Calu3 (cell line): ENCODE results near the gene UGT1A10. TPM values are rescaled to one million over a fixed set of nuclear protein-coding genes. Genes with fewer than 3 reads are reported as not detected.

Source experiments
- BruUV-seq: library from RNA; stranded (reverse); fragments of 400-500 nt; replicated peaks from 2 replicates; lab custom pipeline; 2021; lab: Mats Ljungman, UMichigan
- CTCF ChIA-PET: fragments of 300-600 bp; sonication (Branson Sonifier 250); formaldehyde crosslinking; loops from one replicate; lab custom pipeline; 2022; ENCODE audit warnings: antibody characterized with exemption; lab: Charles Lee
- DNase-seq: peaks from one replicate; pipeline ENCODE4 v3.0.0; 2022
- H3K27ac Mint-ChIP-seq: one replicate; pipeline ENCODE4 v1.8.0; 2022; ENCODE audit warnings: mixed read lengths; ENCODE audit not compliant: unreplicated experiment
- H3K27me3 Mint-ChIP-seq: one replicate; pipeline ENCODE4 v1.8.0; 2022; ENCODE audit warnings: mixed read lengths; ENCODE audit not compliant: unreplicated experiment
- H3K36me3 Mint-ChIP-seq: one replicate; pipeline ENCODE4 v1.8.0; 2022; ENCODE audit warnings: mild to moderate bottlenecking, moderate library complexity, mixed read lengths; ENCODE audit not compliant: insufficient read depth, unreplicated experiment
- H3K4me1 Mint-ChIP-seq: one replicate; pipeline ENCODE4 v1.8.0; 2022; ENCODE audit warnings: mild to moderate bottlenecking, low read depth, mixed read lengths; ENCODE audit not compliant: unreplicated experiment
- H3K4me3 Mint-ChIP-seq: one replicate; pipeline ENCODE4 v1.8.0; 2022; ENCODE audit warnings: mild to moderate bottlenecking, low read depth, moderate library complexity, mixed read lengths; ENCODE audit not compliant: unreplicated experiment
- H3K9me3 Mint-ChIP-seq: one replicate; pipeline ENCODE4 v1.8.0; 2022; ENCODE audit warnings: low read depth, mixed read lengths; ENCODE audit not compliant: unreplicated experiment
- CTCF ChIP-seq: fragments of 200-600 bp; IDR thresholded peaks from one replicate; pipeline ENCODE4 v1.8.0; 2022; ENCODE audit warnings: antibody characterized with exemption; ENCODE audit not compliant: unreplicated experiment
- intact Hi-C: fragments of 100-400 bp; cut with micrococcal nuclease; formaldehyde crosslinking; loops from one replicate; pipeline ENCODE4 v1.10.0; 2022; ENCODE audit not compliant: unreplicated experiment
- total RNA-seq: library from RNA; stranded (reverse); gene quantifications from 2 replicates; pipeline ENCODE4 v1.2.3, GENCODE V29; 2022

The UGT1A10 gene
- total RNA-seq, 1 experiment from 2014 or later = 107 TPM

- intact Hi-C loops = no loop called here
- peaks cover 5% of the 10 kb centered on the region for H3K36me3 Mint-ChIP-seq
- TF ChIP-seq CTCF = no peak
- DNase-seq = no peak
- no TSS peak for BruUV-seq
- peaks cover 20% of the 10 kb centered on the region for H3K27me3 Mint-ChIP-seq
- H3K27ac Mint-ChIP-seq = no peak overlapping the region
- no peaks in the 10 kb centered on the region for H3K4me1 Mint-ChIP-seq
- no peak overlapping the region for H3K4me3 Mint-ChIP-seq
- CTCF ChIA-PET = no interaction called here
- no peaks in the 10 kb centered on the region for H3K9me3 Mint-ChIP-seq
These were observed 186.0 kb downstream of the UGT1A10 start for GRCh38 chr2:233822101-233822771.

Other genes with a start within 250 kb of the UGT1A10 start
- 44.2 and 45.8 TPM in 2 replicates for gene USP40, start 69.7 kb upstream of the UGT1A10 start, total RNA-seq
- not detected in 2 replicates for gene UGT1A8, start 18.8 kb upstream of the UGT1A10 start, total RNA-seq
- 3.5 and 4.3 TPM in 2 replicates for gene UGT1A9, start 35.5 kb downstream of the UGT1A10 start, total RNA-seq
- 7.2 and 7.8 TPM in 2 replicates for gene UGT1A7, start 45.5 kb downstream of the UGT1A10 start, total RNA-seq
- gene UGT1A6, start 56.4 kb downstream of the UGT1A10 start, total RNA-seq = 98.0 and 116 TPM in 2 replicates
- 7.1 and 7.3 TPM in 2 replicates for gene UGT1A5, start 76.5 kb downstream of the UGT1A10 start, total RNA-seq
- 6.1 TPM in 2 replicates for gene UGT1A4, start 82.3 kb downstream of the UGT1A10 start, total RNA-seq
- 5.9 and 6.0 TPM in 2 replicates for gene UGT1A3, start 92.6 kb downstream of the UGT1A10 start, total RNA-seq
- 26.7 and 43.9 TPM in 2 replicates for gene UGT1A1, start 123.8 kb downstream of the UGT1A10 start, total RNA-seq
- 0.33 and 0.76 TPM in 2 replicates for gene MROH2A, start 141.9 kb downstream of the UGT1A10 start, total RNA-seq
- gene HJURP, start 218.1 kb downstream of the UGT1A10 start, total RNA-seq = 58.5 and 71.0 TPM in 2 replicates